VCaP (cell line): ENCODE measurements around the gene MAP4.
A peak's percentile ranks its signal among the peaks of the same experiment; 100 is the strongest.

Experiments used
- H3K27ac ChIP-seq: fragments of 450-650 bp; 2 replicates; pipeline ENCODE4 v1.5.1; 2017
- CTCF ChIP-seq: fragments of 450-650 bp; conservative IDR thresholded peaks from 2 replicates; pipeline ENCODE4 v1.5.1; 2017; ENCODE audit warnings: mild to moderate bottlenecking, moderate library complexity

MAP4 gene

GRCh38 chr3:47825590-47825989, 190.6 kb downstream of the MAP4 start:
- H3K27ac ChIP-seq: peak overlapping the region; percentile 95
- TF ChIP-seq CTCF: no peak

- H3K27ac ChIP-seq: peak overlapping the region; percentile 95
- peak; percentile 99 for TF ChIP-seq CTCF
Observed at GRCh38 chr3:47824541-47825473, 191.4 kb downstream of the MAP4 start.

- no peak for TF ChIP-seq CTCF
- no peak overlapping the region for H3K27ac ChIP-seq
Observed at GRCh38 chr3:47817609-47818008, 198.6 kb downstream of the MAP4 start.

DNA sequence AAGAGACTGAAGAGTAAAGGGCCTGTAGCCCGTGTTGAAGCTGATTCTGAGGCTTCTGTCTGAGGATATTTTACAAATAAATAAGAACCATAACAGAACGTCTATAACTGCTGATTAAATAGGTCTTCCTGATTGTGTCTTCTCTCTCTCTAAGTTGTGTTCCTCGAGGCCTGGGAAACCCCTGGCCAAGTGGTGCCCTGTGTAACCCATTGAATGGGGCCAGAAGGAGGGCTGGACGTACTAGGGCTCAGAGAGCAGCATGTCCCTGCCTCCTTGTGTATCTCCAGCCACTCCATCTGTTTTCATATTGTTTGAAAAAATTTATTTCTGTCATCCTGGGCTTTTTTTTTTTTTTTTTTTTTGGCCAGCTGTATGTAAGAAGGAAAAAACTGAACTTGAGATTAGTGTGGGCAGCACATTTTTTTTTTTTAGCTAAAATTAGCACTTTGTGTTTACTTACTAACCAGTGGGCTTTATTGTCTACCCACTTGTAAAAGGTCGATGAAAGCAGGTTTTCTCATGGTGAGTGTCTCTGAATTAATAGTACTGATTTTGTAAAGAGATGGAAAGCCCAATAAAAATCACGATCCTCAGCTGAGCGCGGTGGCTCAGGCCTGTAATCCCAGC, 202.6 kb downstream of the MAP4 start:
- no peak for TF ChIP-seq CTCF

GRCh38 chr3:47804577-47804976, 211.6 kb downstream of the MAP4 start:
- H3K27ac ChIP-seq: peak overlapping the region; percentile 95
- no peak for TF ChIP-seq CTCF

More for the DNA sequence above, 202.6 kb downstream of the MAP4 start:
- H3K27ac ChIP-seq: no peak overlapping the region

GRCh38 chr3:47803480-47804025, 212.7 kb downstream of the MAP4 start:
- TF ChIP-seq CTCF: no peak
- peak overlapping the region; percentile 95 for H3K27ac ChIP-seq
